Endodermal cell (in vitro differentiated cells): ENCODE measurements around the gene QDPR. TPM values are rescaled to one million over a fixed set of nuclear protein-coding genes. Genes with fewer than 3 reads are reported as not detected.

Experiments used
- DNase-seq: peaks from one replicate; pipeline ENCODE4 v3.0.0-alpha.2; 2017
- H3K27ac ChIP-seq: 2 replicates; pipeline ENCODE4 v1.5.1; 2013; ENCODE audit warnings: mild to moderate bottlenecking, low read depth, low read length, moderate library complexity
- H3K27me3 ChIP-seq: 2 replicates; pipeline ENCODE4 v1.6.1; 2013; ENCODE audit warnings: mild to moderate bottlenecking, low read length, moderate library complexity; ENCODE audit not compliant: insufficient read depth, control insufficient read depth, poor library complexity, severe bottlenecking
- H3K36me3 ChIP-seq: 2 replicates; pipeline ENCODE4 v1.7.0; 2013; ENCODE audit warnings: mild to moderate bottlenecking, low read length, moderate library complexity; ENCODE audit not compliant: control insufficient read depth, insufficient read depth
- H3K4me1 ChIP-seq: one replicate; pipeline ENCODE4 v1.7.0; 2013; ENCODE audit warnings: low read length; ENCODE audit not compliant: control insufficient read depth, insufficient read depth
- H3K4me3 ChIP-seq: 2 replicates; pipeline ENCODE4 v1.5.1; 2013; ENCODE audit warnings: mild to moderate bottlenecking, low read length, moderate library complexity
- H3K9ac ChIP-seq: 2 replicates; pipeline ENCODE4 v1.6.1; 2013; ENCODE audit warnings: mild to moderate bottlenecking, low read length, moderate library complexity; ENCODE audit not compliant: poor library complexity, severe bottlenecking; ENCODE audit errors: extremely low read depth
- H3K9me3 ChIP-seq: 2 replicates; pipeline ENCODE4 v1.6.1; 2013; ENCODE audit warnings: mild to moderate bottlenecking, low read length, moderate library complexity; ENCODE audit not compliant: control insufficient read depth
- H3K27ac Mint-ChIP-seq: 2 replicates; pipeline ENCODE4 v1.8.0; 2020; ENCODE audit warnings: mixed read lengths
- H3K27me3 Mint-ChIP-seq: 2 replicates; pipeline ENCODE4 v1.8.0; 2021; ENCODE audit warnings: mild to moderate bottlenecking, mixed read lengths; ENCODE audit not compliant: insufficient read depth
- H3K36me3 Mint-ChIP-seq: 2 replicates; pipeline ENCODE4 v1.8.0; 2020; ENCODE audit warnings: low read depth, mixed read lengths
- H3K4me1 Mint-ChIP-seq: 2 replicates; pipeline ENCODE4 v1.8.0; 2020; ENCODE audit warnings: mixed read lengths
- H3K4me3 Mint-ChIP-seq: 2 replicates; pipeline ENCODE4 v1.8.0; 2020; ENCODE audit warnings: mild to moderate bottlenecking, moderate library complexity, mixed read lengths
- H3K9me3 Mint-ChIP-seq: 2 replicates; pipeline ENCODE4 v1.8.0; 2020; ENCODE audit warnings: mild to moderate bottlenecking, mixed read lengths
- WGBS, 2 experiments: methylation state at CpG; one replicate each; pipeline versions ENCODE4 v1.1.5 to v1.1.7; 2013; ENCODE audit warnings: missing lambda C conversion rate in 2 of 2, mixed read lengths in 1 of 2; ENCODE audit not compliant: insufficient coverage in 1 of 2, insufficient read length in 1 of 2; 5-methylcytosine and 5-hydroxymethylcytosine counted together
- total RNA-seq, 2 donors: library from RNA; stranded (reverse); fragmentation: NEBNext Ultra II Directional in 1 of 2; extraction: Animal tissue kit (Norgen Biotek cat#: 25700) in 1 of 2; gene quantifications; 2 replicates in 1 of 2; 3 replicates in 1 of 2; pipeline ENCODE4 v1.2.1, GENCODE V29; 2021
- TF ChIP-seq, protein P1 (sequence below): fragments of 200-600 bp; sonication (generic); conservative IDR thresholded peaks from 2 replicates; pipeline ENCODE4 v1.5.0; 2021; ENCODE audit warnings: antibody characterized with exemption, mild to moderate bottlenecking

The QDPR gene
- total RNA-seq, 2 donors from 2014 or later = 28.2 to 36.3 TPM

DNA sequence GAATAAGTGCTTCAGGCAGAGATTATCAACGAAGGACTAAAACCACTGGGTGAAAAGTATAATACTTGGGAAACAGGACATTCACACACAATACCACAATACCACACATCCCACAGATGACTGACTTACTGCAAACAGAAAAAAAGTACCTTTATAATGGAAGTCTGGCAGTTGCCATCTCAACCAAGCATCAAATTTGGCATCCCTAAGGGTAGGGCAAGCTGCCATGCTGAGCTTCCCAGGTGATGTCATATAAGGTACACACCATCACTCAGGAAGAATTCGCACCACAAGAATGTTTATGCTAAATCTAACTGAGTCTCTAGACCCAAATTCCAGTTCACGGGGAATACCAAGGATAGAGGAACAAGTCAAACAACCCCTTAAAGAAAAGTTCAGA lies 9.1 kb downstream of the QDPR start:
- Histone ChIP-seq H3K36me3 (peaks cover 62% of the 10 kb centered on the region), H3K27me3 (no peaks in the 10 kb centered on the region), H3K27ac (no peak overlapping the region), H3K9ac (no peak overlapping the region), H3K4me1 (no peaks in the 10 kb centered on the region), H3K9me3 (no peaks in the 10 kb centered on the region), H3K4me3 (no peak overlapping the region)
- no peaks in the 10 kb centered on the region for H3K4me1 Mint-ChIP-seq
- DNase-seq = no peak
- no peak overlapping the region for H3K4me3 Mint-ChIP-seq
- peaks cover 42% of the 10 kb centered on the region for H3K36me3 Mint-ChIP-seq
- no peak overlapping the region for H3K27ac Mint-ChIP-seq
- 88 to 100% methylated on average over 2 to 3 of the region's 3 CpGs for WGBS, 2 experiments
- TF ChIP-seq, protein P1, sequence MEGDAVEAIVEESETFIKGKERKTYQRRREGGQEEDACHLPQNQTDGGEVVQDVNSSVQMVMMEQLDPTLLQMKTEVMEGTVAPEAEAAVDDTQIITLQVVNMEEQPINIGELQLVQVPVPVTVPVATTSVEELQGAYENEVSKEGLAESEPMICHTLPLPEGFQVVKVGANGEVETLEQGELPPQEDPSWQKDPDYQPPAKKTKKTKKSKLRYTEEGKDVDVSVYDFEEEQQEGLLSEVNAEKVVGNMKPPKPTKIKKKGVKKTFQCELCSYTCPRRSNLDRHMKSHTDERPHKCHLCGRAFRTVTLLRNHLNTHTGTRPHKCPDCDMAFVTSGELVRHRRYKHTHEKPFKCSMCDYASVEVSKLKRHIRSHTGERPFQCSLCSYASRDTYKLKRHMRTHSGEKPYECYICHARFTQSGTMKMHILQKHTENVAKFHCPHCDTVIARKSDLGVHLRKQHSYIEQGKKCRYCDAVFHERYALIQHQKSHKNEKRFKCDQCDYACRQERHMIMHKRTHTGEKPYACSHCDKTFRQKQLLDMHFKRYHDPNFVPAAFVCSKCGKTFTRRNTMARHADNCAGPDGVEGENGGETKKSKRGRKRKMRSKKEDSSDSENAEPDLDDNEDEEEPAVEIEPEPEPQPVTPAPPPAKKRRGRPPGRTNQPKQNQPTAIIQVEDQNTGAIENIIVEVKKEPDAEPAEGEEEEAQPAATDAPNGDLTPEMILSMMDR = no peak
- no peaks in the 10 kb centered on the region for H3K27me3 Mint-ChIP-seq
- no peaks in the 10 kb centered on the region for H3K9me3 Mint-ChIP-seq

DNA sequence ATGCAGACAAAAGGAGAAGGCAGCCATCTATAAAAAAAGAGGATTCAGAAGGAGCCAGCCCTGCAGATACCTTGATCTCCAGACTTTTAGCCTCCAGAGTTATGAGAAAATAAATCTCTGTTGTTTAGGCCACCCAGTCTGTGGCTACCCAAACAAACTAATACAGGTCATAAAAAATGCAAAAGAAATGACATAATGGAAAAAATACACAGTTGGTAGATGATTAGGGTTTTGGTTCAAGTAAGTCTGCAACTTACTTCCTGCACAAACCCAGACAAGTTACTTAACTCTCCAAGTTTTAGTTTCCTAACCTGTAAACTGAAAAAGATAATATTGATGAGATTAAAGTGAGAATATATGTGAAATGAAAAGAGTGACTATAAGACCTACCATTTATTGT lies 11.3 kb downstream of the QDPR start:
- TF ChIP-seq, protein P1 = no peak
- Mint-ChIP-seq H3K4me1 (no peaks in the 10 kb centered on the region), H3K27me3 (no peaks in the 10 kb centered on the region), H3K4me3 (no peak overlapping the region), H3K27ac (no peak overlapping the region), H3K9me3 (no peaks in the 10 kb centered on the region), H3K36me3 (peaks cover 35% of the 10 kb centered on the region)
- DNase-seq = no peak
- H3K27ac ChIP-seq = no peak overlapping the region
- peaks cover 60% of the 10 kb centered on the region for H3K36me3 ChIP-seq
- H3K4me3 ChIP-seq = no peak overlapping the region
- H3K9ac ChIP-seq = no peak overlapping the region
- no peaks in the 10 kb centered on the region for H3K4me1 ChIP-seq
- H3K27me3 ChIP-seq = no peaks in the 10 kb centered on the region
- H3K9me3 ChIP-seq = no peaks in the 10 kb centered on the region

DNA sequence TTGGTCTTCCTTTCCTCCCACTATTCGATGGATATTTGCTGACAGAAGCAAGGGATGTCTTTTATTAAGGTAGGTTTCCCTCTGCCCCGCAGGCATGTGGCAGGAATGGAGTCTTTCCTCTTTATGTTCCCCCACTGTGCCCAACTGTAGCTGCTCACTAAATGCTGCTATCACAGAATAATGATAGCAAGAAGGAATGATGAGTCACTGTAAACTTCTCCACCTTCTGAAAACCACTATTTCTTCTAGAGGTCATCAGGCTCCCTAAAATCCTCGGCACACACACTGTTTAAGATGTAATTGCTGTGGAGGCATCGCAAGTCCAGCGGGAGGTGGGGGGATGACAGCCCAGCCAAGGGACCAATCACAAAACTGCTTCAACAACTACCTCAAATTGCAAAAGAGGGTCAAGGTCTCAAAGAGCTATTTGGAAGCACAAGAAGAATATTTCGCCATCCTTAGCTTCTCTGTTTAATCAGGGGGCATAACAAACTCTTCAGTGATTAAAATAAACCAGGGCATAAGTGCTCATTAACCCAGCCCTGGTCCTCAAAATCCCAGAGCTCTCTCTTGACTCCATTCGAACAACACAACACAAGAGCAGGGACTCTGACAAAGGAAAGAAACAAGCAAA lies 13.9 kb downstream of the QDPR start:
- H3K4me3 Mint-ChIP-seq = no peak overlapping the region
- TF ChIP-seq, protein P1 = no peak
- 95 to 100% methylated on average over 1 to 7 of the region's 7 CpGs for WGBS, 2 experiments
- no peak overlapping the region for H3K9ac ChIP-seq
- H3K36me3 ChIP-seq = peaks cover 67% of the 10 kb centered on the region
- no peak overlapping the region for H3K4me3 ChIP-seq
- H3K4me1 ChIP-seq = no peaks in the 10 kb centered on the region
- no peaks in the 10 kb centered on the region for H3K27me3 Mint-ChIP-seq
- H3K36me3 Mint-ChIP-seq = peaks cover 33% of the 10 kb centered on the region
- H3K4me1 Mint-ChIP-seq = peaks cover 3% of the 10 kb centered on the region
- H3K27ac Mint-ChIP-seq = no peak overlapping the region
- no peaks in the 10 kb centered on the region for H3K9me3 ChIP-seq
- no peaks in the 10 kb centered on the region for H3K27me3 ChIP-seq
- no peaks in the 10 kb centered on the region for H3K9me3 Mint-ChIP-seq
- no peak overlapping the region for H3K27ac ChIP-seq
- no peak for DNase-seq
